ENCODE results near the gene DNASE1L3.

DNA sequence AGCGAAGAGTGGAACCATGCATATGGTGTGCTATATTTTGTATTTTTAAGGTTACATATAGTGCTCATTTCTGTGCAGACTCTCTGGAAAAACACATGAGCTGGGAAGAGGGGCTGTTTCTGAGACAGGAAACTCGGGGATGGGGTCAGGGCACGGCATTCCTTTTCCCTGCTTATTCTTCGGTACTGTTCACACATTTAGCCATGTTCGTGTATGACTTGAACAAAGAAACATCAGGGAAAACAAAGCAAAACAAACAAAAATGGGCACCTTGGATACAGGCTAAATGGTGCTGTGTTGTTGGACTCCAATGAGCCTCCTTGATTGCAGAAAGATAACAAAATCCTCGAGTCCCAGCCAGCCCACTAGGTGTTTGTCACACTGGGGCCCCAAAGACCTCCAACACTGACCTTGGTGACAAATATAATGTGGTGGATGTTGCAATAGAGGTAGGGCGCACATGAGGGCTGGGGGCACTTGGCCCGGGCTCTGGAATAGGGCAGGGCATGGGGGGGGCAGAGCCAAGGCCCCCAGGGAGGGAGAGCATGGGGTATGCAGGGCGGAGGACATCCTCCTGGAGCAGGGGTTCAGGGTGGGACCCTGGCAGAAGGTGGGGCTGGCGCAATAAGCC is 19.3 kb downstream of the DNASE1L3 start:
- no peak for TF ChIP-seq EZH2 (IDR thresholded peaks at IDR 0.05)
- no peak for TF ChIP-seq POLR2AphosphoS5 (IDR thresholded peaks at IDR 0.05; ENCODE audit: borderline replicate concordance, low read depth, low read length)
- TF ChIP-seq FOXP2 (optimal IDR thresholded peaks at IDR 0.05; ENCODE audit: control extremely low read depth, extremely low read length, insufficient read depth) = no peak
